NT2/D1 (cell line): Measurements from ENCODE around the gene CDH13.

ENCODE experiments used
- YY1 ChIP-seq: IDR thresholded peaks from 2 replicates; pipeline ENCODE4 v1.6.1; 2011; ENCODE audit not compliant: insufficient read length, insufficient read depth
- ZNF274 ChIP-seq: IDR thresholded peaks from 2 replicates; pipeline ENCODE4 v1.6.1; 2011; ENCODE audit warnings: mild to moderate bottlenecking, low read depth, low read length

DNA sequence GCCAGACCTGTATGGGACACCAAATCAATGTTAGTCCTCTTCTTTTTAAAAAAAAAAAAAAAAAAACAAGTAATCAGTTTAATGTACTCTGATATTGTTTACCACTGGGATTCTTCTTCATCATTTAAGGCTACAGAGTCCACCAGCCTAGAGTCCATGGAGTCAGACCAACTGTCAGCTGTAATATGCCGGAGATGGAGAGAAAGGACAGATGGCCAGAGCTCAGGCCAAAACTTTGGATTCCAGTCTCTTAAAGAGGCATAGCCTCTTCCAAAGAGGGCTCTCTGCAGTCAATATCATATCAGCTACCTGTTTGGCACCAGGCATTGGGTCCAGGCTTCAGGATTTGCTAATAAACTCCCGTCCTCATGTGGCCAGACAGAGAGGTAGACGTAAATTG is 711.4 kb downstream of the CDH13 start:
- TF ChIP-seq YY1 (no peak), ZNF274 (no peak)
